ENCODE data around the gene ABR.

GRCh38 chr17:1074886-1075605, 104.7 kb downstream of the ABR start:
- no peak for TF ChIP-seq CTCF (IDR thresholded peaks at IDR 0.05)
- TF ChIP-seq POLR2A (IDR thresholded peaks at IDR 0.05), result no peak
